GM18502 (cell line): ENCODE results near the gene MAML1.

Source experiments
- ATAC-seq: cut with Tn5 transposase; IDR thresholded peaks from one replicate; pipeline ENCODE4 v1.9.1; 2021; ENCODE audit warnings: mild to moderate bottlenecking; ENCODE audit not compliant: unreplicated experiment, poor library complexity

The MAML1 gene

DNA sequence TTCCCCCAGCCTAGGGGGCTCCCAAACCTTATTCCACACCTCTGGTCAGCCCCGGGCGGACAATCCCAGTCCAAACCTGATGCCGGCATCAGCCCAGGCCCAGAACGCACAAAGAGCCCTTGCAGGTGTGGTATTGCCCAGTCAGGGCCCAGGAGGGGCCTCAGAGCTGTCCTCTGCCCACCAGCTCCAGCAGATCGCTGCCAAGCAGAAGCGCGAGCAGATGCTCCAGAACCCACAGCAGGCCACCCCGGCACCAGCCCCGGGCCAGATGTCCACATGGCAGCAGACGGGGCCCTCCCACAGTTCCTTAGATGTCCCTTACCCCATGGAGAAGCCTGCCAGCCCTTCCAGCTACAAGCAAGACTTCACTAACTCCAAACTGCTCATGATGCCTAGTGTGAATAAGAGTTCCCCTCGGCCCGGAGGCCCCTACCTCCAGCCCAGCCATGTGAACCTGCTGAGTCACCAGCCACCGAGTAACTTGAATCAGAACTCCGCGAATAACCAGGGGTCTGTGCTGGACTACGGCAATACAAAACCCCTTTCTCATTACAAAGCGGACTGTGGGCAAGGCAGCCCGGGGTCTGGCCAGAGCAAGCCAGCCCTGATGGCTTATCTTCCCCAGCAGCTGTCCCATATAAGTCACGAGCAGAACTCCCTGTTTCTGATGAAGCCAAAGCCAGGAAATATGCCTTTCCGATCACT, 33.6 kb downstream of the MAML1 start:
- no peak for ATAC-seq

DNA sequence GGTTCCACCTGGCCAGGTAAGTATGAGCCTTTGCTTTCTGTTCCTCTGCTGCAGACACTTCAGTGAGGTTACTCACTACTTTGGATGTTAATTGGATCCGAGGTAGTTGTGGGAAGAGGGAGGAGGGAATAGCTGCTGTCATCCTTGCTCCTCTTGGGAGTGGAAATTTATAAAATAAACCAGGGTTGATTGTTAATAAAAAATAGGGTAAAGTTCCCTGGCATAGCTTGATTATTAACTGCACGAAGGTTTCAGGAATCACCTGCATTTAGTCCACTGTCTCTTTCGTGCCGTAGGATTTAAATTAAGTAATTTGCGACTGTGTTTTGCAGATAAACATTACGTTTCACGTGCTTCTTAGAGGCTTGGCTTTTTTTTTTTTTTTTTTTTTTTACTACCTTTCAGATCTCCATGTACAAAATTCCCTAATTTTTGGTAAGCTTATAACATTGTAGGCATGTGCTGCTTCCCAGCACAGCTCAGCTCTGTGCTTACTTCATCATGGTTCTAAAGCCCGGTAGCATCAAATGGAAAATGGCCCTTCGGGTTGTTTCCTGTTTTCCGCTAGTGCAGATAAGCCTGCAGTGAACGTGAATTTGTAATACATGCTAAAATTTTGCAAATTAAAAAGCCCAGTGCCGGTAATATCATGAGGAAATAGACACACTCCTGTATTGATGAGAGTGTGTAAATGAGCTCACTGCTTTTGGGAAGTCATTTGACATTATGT, 34.3 kb downstream of the MAML1 start:
- no peak for ATAC-seq

DNA sequence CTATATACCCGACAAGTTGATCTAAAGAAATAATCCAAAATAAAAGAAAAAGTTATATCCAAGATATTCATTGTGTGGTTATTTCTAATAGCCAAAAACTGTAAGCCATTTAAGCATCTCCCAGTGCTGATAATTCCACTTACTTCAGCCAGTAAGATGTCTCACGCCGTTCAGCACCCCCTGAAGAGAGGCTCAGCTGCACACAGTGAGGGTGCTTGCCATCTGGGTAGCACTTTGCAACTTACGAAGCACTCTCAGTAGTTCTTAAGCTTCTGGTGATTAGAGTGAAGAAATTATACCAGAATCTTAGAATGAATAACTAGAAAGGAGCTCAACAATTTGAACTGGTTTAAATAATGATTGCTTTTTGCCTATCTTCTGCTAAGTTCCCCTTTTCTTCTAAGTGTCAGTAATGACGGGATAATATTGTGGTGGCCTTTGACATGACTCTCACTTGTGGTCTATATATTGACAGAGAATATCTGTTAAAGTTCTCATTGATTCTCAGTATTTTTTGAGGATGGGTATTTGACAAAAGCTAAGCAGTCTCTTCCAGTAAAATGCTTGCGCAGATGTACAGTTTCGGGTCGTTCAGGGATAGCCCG, 35.0 kb downstream of the MAML1 start:
- no peak for ATAC-seq

DNA sequence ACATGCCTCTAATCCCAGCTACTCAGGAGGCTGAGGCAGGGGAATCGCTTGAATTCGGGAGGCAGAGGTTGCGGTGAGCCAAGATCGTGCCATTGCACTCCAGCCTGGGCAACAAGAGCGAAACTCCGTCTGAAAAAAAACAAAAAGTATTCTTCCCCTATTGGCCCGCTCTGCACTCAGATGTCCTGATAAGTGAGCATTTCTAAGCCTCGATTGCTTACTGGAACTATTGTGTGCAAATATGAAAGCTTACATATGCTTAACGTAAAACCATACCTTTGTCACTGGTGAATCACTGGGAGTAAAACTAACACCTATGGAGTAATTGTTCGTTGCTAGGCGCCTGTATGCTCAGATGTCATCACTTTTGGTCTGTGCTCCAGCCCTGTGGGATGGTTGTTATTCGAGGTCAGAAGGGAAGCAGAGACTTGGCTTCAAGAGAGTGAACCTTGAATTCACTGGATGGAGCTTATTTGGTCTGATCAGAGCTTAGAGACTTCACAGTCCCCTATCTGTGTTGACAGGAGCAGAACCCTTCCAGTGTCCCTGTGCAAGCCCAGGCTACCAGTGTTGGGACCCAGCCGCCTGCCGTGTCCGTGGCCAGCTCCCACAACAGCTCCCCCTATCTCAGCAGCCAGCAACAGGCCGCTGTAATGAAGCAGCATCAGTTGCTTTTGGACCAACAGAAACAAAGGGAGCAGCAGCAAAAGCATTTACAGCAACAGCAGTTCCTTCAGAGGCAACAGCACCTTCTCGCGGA, 35.9 kb downstream of the MAML1 start:
- ATAC-seq: no peak

DNA sequence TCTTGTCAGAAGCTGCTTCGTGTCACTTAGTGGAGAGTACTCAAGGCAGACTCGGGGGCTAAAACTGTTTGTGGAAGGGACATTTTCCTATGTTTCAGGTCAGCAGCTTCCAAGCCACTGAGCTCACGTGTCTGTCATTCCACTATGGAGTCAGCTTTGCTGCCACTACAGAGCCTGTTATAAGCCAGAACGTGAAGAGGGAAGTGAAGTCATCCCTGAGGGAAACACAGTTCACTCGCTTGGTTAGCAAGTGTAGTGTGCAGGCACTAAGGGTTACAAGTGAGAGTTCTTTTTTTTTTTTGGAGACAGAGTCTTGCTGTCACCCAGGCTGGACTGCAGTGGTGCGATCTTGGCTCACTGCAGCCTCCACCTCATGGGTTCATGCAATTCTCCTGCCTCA, 36.6 kb downstream of the MAML1 start:
- no peak for ATAC-seq

DNA sequence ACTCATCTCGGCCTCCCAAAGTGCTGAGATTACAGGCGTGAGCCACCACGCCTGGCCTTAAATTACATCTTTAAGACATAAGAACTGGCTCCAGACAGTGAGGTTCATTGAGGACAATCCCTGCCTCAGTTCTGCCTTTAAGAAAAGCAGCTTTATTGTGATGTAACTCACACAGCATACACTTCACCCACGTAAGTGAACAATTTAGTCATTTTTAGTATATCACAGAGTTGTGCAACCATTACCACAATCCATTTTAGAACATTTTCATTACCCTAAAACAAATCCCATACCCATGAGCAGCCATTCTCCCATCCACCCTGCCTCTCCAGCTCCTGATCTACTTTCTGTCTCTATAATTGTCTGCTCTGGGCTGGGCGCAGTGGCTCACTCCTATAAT, 37.2 kb downstream of the MAML1 start:
- no peak for ATAC-seq

DNA sequence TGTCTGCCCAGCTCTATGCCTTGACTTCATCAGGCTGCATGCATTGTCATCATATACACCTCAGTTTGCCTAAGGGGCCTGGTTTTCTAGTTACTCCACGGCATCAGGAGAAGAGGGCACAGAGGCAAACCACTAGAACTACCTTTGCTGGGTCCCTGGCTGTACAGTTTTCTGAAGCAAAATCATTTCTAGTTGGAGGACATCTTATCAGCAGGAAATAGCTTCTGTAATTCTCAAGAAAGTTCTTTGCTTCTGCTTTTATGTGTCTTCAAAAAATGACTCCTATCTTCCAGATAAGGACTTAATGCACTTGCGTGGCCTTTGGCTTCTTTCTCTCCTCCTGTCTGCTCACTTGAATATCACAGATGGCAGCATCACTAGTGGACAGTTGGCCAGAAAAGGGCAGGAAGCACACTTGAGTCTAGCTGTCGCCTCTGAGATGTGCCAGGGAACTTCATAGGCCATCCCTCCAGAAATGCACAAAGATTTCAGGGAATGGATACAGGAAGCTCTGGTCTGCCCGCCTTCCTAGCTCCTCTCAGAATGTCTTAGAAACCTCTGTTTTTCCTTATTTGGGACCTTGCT, 38.8 kb downstream of the MAML1 start:
- ATAC-seq: no peak

DNA sequence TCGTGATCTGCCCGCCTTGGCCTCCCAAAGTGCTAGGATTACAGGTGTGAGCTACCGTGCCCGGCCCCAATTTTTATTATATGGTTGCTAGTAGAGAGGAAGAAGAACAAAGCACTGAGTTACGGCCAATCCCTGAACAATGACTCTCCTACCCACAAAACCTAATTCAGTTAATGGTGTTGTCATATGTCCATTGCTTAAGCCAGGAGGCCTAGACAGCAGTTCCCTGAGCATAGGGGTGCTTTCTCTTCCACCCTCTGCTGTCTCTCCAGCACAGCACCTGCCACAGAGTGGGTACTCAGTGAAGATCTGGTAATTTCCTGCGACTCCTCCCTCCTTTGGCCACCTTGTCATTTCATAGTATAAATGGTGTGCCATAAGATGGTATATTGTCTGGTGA, 39.7 kb downstream of the MAML1 start:
- no peak for ATAC-seq

DNA sequence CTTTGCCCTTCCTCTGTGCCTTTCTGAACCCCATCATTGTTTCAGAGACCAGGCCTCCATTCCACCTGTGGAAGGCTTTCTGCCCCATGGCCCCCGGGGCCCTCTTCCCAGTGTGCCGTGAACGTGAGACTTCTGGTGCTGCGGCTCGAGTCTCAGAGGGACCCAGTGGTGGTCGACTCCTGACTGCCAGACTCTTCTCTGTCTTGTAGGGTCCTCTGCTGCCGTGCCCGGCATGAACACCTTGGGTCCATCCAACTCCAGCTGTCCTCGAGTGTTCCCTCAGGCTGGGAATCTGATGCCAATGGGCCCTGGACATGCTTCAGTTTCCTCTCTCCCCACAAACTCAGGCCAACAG, 41.0 kb downstream of the MAML1 start:
- ATAC-seq: no peak

DNA sequence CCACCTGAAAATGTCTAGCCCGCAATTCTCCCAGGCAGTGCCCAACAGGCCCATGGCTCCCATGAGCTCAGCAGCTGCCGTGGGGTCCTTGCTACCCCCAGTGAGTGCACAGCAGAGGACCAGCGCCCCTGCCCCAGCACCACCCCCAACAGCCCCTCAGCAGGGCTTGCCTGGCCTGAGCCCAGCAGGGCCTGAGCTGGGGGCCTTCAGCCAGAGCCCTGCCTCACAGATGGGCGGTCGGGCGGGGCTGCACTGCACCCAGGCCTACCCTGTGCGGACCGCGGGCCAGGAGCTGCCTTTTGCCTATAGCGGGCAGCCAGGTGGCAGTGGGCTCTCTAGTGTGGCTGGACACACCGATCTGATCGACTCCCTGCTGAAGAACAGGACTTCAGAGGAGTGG, 41.8 kb downstream of the MAML1 start:
- ATAC-seq: no peak

DNA sequence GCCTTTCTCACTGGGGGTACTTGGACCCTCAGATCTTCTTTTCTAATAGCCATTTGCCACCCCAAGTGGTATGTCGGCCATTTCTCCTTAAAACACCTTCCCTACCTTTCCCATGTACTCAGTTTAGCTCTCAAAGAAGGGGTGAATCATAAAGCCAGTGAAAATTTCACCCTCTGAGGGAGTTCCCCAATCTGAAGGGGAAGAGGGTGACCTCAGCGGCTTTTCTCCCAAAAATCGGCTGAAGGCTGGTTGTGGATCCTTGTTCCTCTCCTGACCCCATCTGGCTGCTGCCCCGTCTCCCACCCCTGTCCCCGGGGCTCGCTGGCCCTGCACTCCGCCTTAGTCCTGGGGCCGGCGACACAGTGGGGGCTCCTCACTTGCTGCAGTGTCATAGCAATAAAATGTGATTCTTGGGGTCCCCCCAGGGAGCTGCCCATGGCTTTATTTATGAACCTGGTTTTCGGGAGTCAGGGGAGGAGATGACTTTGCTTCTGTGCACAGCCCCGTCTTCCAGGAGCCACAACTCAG, 43.9 kb downstream of the MAML1 start:
- no peak for ATAC-seq

DNA sequence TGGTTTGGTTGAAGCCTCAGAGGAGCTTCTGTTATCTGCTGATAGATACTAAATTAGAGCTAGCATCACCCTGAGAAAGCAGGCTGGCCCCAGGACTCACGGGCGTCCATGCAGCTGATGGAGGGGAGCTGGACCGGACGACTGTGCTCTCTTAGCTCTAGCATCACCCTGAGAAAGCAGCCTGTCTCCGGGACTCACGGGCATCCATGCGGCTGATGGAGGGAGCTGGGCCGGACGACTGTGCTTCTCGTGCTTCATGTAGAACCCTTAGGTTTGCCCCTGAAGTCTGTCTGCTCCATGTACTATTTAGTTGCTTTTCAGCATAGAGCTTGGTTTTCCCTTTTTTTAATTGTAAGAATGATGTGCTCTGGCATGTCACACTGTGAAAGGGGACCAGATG, 44.8 kb downstream of the MAML1 start:
- no peak for ATAC-seq

DNA sequence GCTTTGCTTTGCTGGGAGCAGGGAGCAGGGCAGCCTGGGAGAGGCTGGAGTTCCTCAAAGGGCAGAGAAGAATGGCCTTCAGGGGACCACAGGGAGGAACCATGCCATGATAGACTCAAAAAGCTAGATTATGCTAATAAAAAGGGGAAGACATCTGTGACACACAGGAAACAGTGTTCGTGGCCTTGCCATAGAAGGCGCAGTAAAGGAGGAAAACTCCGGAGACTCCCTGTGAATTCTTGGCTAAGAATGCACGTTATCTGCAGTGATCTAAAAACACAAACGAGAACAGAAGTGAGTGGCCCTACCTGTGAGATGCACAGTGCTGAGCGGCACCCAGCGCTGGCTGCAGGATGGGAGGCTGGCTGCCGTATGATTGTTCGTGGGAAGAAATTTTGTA, 45.3 kb downstream of the MAML1 start:
- ATAC-seq: no peak

DNA sequence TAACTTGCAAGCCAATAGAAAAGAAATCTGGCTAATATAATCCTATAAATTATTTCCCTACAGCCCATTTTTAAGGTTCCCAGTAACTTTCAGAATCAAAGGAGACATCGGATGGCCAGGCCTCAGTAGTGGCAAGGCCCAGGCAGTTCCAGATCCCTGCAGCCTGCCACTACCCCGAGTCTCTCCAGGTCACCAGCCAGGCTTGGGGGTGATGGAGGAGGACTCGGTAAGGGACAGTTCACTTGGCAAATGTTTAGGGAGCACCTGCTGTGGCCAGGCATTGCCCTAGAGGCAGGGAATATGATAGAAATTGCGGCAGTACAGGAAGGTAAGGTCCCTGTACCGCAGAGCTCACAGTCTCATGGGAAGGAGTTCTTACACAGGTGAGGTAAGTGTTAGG, 46.0 kb downstream of the MAML1 start:
- no peak for ATAC-seq

DNA sequence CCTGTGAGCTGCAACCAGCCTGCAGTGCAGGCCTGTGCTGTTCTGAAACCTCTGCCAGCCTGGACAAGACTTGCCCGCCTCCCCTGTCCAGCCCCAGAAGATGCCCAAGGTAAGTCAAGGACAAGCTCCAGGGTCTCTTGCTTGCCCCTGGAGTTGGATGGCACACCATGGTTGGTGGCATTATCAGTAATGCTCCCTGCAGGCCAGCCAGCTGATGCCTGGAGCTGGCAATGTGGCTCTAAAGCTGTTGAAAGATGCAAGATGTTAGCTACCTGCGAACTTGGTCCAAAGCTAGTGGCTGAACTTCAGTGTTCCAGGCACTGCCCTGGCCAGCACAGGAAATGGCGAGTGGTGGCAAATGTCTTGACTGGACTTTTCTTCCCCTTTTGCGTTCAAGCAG, 47.2 kb downstream of the MAML1 start:
- no peak for ATAC-seq

DNA sequence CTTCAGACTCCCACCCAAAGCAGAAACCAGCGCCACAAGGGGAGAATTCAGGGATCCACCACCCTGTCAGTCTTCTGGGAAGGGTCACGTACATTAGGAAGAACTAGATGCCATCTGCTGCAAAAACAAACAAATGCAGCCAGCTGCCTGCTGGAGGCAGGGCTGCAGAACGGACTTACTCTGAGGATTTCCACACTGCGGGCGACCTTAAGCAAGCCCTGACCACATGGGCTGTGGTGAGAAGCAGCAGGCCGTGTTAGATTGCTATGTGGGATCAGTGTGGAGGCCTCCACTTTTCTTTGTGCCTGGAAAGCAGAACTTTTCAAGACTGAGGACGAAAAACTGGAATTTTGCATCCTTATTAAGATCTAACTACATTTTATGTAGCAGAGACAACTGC, 47.7 kb downstream of the MAML1 start:
- no peak for ATAC-seq

DNA sequence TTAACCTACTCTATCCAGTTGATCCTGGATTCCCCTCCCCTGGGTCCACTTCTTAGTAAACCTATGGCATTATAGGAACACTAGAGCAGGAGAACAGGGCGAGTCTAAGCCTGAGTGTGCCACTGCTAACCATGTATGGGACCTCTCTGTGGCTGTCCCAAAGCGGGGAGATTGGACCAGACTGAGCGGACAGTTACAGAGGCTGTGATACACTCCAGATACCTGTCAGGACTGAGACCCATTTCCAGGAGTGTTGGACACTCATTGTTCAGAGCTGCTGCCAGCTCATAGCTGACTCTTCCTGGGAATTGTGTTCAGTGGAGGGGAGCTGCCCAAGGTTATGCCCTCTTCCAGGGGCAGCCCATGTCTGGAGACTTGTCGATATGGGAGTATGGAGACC, 49.2 kb downstream of the MAML1 start:
- no peak for ATAC-seq

DNA sequence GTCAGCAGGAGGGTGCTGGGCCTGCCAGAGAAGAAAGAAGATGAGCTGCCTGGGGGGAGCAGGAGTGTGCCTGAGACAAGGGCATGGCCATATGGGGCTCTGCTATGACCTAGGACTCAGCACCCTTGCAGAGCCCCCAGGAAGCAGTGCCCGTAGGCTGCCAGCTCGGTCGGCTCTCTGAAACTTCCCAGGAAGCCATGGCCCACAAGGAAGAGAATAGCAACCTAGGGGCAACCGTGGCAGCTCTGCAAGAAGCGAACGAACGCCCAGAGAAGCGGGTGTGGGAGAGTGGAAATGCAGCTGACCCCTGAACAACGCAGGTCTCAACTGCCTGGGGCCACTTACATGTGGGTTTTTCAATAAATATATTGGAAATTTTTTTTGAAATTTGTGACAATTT, 50.5 kb downstream of the MAML1 start:
- ATAC-seq: no peak

DNA sequence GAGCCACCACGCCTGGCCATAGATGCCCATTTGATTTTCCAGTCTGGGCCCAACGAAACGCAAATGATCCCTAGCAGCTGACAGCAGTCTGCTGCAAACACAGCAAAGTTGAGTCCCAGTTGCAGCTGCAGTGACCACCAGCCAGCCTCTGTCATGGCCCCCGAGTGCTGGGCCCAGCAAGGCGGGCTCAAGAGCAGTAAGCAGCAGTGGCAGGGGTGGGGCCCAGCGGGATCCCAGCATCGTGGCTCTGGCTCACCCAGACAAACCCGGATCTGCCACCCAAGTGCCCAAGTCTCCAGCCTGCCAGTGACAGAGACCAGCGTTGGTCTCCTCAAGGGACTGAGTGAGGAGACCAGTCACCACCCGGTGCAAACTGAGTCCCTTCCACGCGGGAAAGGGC, 54.2 kb downstream of the MAML1 start:
- ATAC-seq: no peak

DNA sequence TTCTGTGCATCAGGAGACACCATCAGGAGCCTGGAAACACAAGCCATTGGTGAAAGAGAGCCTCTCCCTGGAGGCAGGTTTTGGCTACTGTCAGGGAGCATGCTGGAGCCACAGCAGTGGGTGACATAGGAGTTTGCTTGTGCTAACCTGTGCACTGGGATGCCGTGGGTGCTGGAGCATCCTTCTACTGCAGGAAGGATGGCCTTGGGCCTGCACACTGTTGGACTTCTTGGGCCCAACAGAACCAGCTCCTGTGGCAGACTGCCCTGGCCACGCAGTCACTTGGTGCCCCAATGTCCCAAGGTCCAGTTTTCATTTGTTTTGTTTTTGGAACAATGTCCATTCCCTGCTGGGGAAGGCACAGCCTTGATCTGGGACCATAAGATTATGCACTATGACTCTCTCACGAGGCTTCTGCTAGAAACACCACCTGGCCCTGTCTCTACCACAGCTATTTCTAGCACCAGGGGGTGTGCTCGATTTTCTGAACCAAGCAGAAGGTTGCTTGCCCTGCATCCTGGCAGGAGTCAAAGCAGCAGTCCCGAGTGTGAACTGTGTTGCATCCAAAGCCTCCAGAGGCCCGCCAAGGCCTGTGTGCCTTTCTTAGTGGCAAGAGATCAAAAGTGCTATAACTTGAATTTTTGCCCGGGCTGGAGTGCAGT, 55.7 kb downstream of the MAML1 start:
- no peak for ATAC-seq
